GM19468 (cell line): Measurements from ENCODE around the gene BIK.
"Not testable (repeated sequence)": the region's sequence is repeated elsewhere in the genome, so short reads cannot be mapped to it uniquely, and the experiment has no call there.

Experiments used
- ATAC-seq: cut with Tn5 transposase; IDR thresholded peaks from one replicate; pipeline ENCODE4 v1.9.1; 2021; ENCODE audit warnings: mild to moderate bottlenecking, moderate library complexity, moderate number of reproducible peaks; ENCODE audit not compliant: unreplicated experiment; ENCODE audit errors: extremely low read depth

Gene BIK

DNA sequence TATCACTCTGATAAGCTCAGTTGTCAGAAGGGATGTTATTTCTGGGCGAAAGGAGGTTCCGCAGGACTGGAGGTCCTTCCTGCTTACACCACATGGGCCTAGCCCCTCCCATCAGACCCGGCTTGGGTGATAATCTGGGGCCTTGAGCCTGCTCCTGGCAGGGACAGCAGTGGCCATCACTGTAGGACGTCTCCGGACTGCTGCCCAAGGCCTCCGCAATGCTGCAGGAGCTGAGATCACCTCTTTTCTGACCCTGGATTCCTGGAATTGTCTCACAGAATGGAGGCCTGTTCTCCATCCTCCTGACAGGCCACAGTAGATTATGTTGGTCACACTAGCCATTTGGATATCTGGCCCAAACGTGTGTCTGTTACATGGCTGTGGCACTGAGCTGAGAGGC lies 9.2 kb upstream of the BIK start:
- ATAC-seq: no peak

GRCh38 chr22:43104056-43104625 lies 6.4 kb upstream of the BIK start:
- ATAC-seq: not testable (repeated sequence)

DNA sequence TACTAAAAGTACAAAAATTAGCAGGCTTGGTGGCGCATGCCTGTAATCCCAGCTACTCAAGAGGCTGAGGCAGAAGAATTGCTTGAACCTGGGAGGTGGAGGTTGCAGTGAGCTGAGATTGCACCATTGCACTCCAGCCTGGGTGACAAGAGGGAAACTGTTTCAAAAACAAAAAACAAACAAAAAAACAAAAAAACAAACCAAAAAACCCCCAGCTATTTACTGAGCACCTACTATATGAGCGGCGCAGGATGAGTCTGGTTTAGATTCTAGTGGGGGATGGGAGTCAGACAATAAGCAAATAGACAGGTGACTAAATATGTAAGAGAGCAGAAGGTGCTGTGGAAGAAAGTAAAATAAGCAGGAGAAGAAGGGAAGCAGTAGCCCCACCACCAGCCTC lies 5.6 kb upstream of the BIK start:
- ATAC-seq: not testable (repeated sequence)

- no peak for ATAC-seq
These were observed 4.2 kb upstream of the BIK start for GRCh38 chr22:43106302-43106701.

DNA sequence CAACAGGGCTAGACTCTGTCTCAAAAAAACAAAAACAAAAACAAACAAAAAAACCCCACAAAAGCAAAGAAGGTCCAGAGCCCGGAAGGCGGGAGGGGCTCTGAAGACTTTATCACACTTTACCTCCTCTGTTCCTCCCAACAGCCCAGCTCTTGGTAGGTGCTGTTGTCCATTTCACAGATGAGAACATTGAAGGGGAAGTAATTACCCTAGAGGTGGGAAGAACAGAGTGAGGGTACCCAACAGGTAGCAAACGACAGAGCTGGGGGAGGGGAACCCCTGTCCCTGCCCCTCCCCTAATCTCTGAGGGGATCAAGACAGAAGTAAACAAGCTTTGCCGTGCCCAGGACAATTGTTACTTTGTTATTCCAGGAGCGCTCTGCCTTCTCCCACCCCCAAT lies 1.0 kb upstream of the BIK start:
- ATAC-seq: no peak

DNA sequence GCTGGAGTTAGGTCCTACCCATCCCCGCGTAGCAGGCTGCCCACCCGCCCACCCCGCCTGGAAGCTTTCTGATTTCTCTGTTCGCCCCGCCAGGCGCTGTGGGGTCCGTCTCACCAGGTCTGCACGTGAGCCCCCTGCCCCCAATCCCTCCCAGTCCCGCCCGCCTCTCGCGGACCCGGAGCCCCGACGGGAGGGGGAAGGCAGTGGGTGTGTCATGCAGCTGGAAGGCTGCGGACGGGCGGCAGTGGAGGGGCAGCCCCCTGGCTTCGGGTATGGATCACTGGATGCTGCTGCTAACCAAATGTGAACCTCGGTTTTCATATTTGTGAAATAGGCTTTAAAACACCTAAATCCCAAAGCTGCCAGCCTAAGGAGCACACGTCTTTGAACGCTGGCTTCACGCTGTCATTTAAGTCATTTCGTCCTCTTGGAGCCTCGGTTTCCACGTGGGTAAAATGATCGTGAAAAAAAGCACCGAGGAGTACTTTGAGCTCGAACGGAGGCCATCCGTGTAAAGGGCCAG lies 568 bp upstream of the BIK start:
- ATAC-seq: no peak

DNA sequence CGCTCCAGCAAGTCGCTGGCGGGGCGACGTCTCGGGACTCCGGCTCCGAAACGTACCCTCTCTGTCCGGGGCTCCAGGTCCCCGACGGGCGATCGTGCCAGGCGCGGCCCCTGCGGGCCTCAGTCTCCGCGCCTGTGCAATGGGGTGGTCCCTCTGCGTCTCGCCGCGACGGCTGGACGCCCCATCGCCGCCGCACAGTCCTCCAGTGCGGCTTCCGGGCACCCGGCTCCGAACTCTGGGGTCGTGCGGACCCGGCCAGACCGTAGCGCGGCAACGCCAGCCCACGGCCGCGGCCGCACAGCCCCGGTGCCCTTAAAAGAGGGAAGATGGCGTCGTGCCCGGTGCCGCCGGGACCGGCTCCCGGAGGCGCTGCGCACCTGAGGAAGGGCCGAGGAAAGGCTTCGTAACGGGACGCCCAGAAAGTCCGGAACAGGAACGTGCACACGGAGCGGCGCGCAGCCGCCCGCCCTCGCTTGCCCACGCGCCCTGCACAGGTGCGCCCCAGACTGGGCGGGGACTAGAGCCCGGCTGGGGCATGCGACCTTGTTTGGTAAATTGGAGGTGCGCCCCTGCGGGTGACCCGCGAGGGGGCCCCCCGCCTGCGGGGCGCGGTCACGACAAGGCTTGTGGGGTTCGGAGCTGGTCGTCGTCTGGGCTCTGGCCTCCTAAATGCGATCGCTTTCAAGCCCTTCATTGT lies 525 bp downstream of the BIK start:
- ATAC-seq: no peak

DNA sequence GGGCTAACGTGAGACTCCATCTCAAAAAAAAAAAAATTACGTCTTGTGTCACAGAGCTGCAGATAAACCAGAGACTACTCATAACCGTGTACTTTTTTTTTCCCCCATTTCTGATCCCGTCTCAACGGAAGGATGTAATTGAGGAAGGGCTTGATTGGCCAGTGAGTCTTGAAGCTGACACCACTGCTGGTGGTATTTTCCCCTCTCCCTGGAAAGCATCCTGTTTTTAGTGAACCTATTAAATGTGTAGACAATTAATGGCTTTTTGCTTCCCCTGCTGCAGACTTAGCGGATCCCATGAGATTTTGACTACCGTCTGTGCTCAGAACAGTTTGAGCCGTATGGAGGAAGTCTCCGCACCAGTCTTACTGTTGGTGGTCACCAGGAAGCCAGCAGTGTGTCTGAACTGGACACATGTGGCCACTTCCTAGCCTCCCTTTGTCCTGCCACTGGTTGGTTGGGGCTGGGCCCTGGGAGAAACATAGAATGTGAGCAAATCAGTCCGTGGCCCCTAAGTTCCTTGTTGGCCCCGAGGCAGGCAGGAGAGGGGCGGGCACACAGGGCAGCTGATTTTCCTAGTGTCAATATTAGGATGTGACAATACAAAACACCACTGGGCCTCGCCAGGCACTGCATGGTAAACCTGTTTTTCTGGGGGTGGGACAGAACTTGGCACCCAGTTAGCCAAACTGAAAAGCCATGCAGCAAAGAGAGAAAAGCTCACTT lies 3.1 kb downstream of the BIK start:
- no peak for ATAC-seq

DNA sequence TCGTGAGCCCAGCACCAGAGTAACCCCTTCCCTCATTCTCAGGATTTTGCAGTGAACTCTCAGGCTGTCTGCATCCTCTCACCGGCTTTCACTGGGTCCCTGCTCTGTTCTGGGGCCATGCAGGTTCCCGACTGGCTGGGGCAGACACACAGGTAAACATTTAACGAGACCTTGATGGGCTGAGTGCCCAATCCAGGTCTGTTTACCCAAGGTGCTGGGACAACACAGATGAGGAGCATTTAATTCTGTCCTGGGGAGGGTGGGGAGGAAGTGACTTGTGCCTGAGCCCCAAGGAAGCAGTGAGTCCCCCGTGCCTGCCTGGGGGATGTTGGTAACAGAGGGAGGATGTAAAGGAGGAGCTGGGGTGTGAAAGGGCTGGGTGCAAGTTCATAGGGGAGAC lies 4.4 kb downstream of the BIK start:
- ATAC-seq: no peak

DNA sequence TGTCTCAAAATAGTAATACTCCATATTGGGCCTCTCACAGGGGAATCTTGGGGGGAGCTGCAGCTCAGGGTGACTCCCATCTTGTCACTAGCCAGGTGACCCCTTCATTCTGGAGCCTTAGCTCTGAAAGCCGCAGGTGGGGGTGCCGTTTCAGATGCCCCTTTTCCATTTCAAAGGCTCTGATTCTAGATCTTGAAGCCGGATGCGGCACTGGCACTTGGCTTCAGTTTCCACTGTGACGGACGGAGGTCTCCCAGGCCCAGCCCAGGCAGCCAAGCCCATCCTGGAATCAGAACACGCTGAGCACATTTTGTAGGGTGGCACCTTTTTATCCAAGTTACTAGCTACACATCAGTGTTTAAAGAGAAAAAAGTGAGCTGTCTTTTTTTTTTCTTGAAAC lies 6.4 kb downstream of the BIK start:
- no peak for ATAC-seq

GRCh38 chr22:43118024-43118849 lies 7.7 kb downstream of the BIK start:
- no peak for ATAC-seq

DNA sequence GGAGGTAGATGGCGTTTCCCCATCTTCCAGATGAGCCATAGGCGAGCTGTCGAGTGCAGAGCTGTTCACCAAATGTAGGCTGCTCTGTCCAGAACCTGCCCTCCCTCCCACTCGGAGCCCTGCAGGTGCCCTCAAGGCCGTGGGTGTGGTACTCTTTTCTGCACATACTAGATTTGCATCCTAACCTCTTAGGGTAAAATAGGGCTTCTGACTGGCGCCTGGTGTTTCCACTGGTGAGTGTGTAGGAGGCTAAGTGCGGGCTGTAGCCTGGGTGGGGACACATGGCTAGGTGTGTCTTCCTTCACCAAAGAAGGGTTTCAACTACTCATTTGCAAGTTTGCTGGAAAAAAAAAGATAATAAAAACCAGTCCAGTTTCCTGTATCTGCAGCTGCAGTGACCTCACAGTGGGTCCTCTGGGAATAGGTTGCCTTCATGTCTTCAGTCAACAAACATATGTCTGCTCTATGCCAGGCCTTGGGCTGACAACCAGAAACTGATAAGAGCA lies 8.5 kb downstream of the BIK start:
- no peak for ATAC-seq

GRCh38 chr22:43126501-43127165 lies 16.1 kb downstream of the BIK start:
- ATAC-seq: no peak

- ATAC-seq: no peak
These were observed 16.8 kb downstream of the BIK start for GRCh38 chr22:43127166-43127908.

DNA sequence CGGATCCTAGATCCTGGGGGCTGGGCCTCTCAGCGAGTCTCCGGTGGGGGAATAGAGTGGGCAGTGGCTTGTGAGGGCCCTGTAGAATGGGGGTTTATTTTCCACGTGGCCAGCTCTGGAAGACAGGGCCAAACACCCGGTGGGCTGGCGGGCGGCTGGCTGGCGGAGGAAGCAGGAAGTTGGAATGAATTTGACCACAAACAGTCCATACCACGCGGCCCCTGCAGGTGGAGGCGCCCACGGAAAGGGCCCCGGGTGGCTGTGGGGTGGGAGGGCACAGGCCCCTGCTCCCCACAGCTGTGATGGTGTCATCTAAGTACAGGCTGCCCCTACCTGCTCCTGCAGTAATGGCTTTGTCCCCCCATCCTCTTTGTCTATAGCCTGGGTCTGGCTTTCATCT lies 17.6 kb downstream of the BIK start:
- ATAC-seq: no peak

DNA sequence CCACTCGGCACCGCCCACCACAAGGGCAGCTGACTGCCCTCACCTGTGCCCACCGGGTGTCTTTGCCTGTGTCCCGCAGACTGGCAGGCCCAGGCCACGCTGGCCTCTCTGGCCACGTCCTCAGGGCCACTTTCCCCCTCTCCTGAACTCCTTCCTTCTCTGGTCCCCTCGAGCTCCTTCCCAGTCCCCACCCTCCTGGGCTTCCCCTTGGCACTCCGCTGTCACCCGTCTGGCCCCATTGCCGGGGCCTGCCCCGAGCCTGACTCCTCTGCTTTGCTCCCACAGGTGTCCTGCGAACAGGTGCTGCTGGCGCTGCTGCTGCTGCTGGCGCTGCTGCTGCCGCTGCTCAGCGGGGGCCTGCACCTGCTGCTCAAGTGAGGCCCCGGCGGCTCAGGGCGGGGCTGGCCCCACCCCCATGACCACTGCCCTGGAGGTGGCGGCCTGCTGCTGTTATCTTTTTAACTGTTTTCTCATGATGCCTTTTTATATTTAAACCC lies 18.4 kb downstream of the BIK start:
- ATAC-seq: no peak

DNA sequence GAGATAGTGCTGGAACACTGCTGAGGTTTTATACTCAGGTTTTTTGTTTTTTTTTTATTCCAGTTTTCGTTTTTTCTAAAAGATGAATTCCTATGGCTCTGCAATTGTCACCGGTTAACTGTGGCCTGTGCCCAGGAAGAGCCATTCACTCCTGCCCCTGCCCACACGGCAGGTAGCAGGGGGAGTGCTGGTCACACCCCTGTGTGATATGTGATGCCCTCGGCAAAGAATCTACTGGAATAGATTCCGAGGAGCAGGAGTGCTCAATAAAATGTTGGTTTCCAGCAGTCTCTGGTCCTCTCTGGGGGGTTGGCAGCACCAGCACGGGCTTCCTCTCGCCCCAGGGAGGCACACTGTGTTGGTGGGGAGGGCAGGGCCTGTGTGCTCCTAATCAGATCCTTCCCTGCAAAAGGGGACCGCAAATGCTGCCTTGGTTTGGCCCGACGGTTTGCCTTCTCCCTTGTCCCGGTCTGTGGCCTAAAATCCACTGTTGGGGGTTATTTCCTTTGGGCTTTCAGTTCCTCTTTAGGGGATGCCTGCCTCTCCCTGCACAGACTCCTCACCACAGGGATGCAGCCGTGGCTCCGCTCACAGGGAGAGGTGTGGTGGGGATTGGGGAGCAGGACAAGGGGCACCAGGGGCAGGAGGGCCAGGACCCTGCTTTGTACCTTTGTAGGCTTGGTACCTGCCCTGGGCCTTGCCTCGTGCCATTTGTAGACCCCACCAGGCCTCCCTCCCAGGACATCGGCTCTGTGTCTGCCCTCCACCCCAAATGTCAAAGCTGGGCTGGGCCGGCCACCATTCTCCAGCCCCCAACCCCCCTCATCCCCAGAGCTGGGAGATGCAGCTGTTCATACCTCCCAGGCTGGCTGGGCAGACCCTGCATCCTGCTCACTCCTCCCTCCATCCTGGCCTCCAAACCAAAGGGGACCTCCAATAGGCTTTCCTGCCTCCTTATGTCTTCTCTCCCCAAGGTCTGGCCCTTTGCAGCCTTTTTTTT lies 19.2 kb downstream of the BIK start:
- no peak for ATAC-seq
